Colon (tissue), 2 donors: ENCODE measurements around the gene GPC6.

Experiments used
- FAIRE-seq: peaks from 2 replicates; lab custom pipeline; 2012; peaks lifted over from hg19 to GRCh38; lab: Jason Lieb, UNC
- donor health status: control.
- donor health status: control.

GPC6 gene

DNA sequence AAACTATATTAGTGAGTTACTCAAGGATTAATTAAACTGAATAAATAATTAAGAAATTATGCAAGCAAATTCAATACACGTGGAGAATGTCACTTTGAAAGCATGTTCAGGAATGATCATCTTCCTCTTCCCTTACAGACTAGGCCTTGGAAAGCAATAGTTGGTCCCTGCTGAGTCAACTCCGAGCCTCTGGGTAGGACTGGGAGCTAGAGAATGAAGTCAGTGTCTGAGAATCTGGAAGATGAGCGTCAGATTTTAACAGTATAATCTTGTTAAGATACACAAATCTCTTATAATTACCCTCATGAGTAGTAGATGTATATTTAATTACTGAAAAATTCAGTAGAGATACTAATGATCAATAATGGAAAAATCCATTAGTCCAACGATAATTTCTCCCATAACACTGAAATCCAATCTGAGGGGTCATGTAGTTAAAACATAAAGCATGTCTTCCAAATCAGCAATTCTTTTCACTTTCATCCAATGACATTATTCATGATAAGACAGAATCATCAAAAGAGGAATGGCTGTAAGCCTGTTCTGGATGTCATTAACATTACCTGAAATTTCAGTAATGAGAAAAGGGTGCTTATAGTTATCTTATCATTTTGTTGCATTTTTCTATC is 829.9 kb downstream of the GPC6 start:
- no peak for FAIRE-seq

DNA sequence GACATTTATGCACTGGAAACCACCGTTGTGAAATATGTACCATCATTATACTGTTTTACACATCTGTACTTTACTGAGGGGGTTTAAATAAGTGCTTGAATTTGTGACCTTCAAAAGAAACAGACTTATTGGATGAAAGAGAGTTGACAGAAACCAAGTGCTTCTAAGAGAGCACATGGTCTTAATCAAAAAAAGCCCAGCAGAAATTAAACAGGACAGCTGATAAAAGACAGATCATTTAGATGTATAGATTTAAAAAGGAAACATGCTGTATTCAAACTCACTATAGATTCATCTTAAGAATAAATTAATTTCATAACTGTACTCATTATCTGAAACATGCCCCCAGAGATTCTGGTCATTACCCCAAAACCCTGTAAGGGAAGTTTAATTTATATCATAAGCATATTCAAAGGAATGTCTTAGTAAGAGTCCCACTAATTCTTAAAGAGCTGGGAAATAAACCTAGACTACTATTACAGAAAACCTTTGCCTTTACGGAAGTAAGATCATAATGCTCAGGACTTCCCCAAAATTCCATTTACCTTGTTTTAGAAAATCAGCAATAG is 831.1 kb downstream of the GPC6 start:
- no peak for FAIRE-seq

DNA sequence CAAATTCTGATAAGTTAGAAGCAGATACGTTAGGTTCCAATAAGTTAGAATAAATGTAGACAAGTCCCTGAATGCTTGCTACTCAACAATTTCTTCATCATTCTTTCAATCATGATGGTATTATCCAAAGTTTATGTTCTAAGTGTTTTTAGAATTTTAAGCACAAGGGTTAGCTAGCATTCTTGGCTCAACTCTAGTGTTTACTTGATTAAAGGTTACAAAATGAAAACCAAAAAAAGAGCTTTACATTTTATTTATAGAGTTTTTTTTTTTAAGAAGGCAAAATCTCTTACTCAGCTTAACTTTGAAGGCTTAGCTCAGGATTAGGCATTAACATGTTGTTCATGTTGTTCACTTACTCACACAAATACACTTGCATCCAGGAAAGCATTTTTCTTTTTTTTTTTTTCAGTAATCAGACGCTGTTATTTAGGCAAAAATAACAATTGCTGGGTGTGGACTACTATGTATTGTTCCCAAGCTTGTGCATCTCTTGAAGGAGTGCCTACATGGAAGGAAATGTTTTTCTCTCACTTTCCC is 832.3 kb downstream of the GPC6 start:
- FAIRE-seq, result no peak

DNA sequence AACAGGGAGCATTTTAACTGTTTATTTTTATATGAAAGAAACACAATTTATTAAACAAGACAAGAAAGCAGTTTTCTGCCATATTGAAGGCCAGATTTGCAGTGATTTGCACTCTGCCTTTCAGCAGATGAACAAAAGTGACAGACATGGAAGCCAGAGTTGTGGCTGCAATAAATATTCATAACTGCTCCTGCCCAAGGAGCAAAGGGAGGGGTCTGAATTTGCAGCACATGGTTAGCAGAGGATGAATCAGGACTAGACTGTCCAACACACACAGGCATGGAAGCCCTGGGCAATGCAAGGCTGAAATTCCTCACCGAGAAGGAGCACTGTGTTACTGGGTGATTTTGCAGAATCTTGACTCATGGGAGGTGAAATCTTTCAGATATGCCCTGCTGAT is 834.7 kb downstream of the GPC6 start:
- no peak for FAIRE-seq

DNA sequence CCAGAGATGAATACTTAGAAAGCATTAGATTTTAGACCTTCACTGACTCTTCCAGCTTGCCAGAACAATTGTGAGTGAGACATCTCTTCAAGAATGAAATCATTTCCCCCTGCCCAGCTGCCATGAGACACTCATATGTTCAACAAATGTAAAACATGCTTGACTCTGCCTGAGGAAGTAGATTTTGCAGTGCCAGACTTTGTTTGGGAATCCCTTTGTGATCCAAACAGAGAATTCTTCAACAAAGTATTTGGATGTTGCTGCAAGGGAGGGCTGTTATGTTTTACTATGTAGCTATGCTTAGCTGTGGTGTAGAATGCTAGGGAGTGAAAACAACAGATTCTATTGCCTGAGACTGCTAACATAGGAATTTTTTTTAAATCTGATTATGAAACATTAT is 836.5 kb downstream of the GPC6 start:
- no peak for FAIRE-seq

DNA sequence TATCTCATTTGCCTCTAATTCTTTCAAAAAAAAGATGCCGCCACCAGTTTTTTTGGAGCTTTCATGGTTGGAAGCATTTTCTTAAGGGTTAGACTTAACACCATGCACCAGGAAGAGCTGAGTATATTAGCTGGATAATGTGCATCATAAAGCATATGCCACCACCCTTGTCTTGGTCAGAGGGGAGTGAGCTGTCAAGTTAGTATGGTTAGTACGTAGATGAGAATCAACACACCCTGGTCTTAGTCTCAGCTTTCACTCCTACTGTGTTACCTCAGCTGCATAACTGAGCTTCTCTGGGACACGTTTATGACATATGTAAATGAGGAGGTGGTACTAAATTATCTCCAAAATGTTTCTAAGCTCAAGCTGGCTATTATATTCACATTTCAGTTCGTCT is 837.2 kb downstream of the GPC6 start:
- no peak for FAIRE-seq

DNA sequence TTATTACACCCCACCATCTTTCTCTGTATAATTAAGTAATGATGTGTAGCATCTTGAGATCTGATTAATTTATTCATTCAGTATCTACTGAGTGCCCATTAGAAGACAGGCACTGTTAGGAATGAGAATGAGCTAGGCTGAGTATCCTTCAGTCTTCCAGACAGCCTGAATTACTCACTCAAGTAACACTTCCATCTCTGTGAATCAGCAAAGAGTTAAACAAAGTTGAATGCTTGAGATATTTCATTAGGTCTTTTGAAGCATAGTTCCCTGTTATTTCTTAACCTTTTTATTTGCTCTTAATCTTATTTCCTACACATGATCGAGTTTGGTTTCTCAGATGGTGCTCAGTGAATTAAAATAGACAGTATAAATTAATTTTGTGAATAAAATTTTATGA is 839.1 kb downstream of the GPC6 start:
- FAIRE-seq, result no peak

DNA sequence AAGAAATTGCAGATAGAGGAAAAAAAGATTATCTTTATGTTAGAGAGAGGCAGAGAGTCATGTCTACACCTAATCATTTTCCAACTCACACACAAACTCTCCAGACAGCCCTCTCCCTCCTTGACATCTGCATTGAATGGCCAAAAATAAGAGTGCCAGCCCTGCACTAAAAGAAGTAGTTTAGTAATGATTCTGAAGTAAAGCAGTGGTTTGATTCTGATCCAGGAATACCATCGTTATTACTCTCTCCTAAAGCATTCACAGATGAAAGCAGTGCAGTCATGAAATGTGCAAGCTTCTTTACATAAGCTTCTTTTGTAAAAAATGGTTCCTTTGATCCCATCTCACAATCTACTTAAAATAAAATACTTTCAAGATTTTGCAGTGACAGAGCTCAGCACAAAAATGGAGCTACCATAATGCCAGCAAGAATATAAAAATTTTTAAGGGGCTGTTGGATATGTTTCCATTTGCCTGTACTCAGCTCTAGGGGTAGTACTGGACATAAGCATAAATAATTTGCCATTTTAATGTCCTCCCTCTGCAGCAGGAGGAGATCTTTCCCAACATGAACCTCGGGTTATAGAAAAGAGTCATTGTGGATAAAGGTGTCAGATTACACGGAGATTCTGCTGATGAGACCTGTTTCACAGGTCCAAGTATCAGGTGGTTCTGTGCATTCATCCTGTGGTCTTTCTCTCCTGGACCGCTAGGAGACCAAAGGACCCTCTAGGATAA is 846.6 kb downstream of the GPC6 start:
- FAIRE-seq, result no peak

DNA sequence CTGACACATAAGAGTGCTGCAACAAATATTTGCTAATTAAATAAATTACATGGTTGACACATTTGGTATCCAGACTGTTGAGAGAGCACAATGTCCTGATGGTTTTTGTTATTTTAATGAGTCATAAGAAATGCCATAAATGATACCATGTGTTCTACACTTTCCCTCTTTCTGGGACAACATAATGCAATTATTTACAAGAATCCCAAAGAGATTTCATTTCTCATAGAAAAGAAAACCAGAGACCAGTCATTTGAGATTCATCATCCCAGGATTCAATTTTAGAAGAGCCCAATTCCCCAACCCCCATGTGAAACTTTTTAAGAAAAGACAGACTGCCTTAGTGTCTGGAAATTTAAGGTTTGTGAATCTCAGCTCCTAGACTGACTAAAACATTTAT is 853.3 kb downstream of the GPC6 start:
- no peak for FAIRE-seq

DNA sequence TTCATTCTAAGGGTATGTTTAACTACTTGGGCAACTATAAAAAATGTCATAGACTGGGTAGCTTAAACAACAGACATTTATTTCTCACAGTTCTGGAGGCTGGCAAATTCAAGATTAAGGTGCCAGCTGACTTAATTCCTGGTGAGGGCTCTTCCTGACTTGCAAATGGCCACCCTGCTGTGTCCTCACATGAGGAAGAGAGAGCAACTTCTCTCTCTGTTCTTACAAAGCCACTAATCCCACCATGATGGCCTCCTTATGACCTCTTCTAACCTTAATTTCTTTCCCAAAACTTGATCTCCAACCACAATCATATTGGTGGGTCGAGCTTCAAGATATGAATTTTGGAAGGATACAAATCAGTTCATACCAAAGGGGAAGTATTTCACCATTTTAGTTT is 853.9 kb downstream of the GPC6 start:
- FAIRE-seq, result no peak

DNA sequence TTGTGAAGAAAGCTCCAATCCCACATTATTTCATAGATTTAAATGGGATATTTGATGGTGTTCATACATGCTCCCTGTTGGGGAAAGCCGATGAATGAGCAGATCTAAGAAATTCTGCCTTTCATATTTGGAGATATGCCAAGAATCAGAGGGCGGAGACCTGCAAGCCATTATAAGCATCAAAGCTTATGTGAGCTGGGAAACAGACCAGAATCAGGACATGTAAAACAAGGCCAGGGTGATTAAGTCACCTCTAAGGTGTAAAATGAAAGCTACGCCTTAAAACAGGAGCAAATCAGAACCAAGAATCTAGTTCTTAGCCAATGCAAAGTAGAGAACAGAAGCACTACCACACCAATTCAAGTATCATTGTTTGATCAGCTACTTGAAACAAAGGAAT is 860.5 kb downstream of the GPC6 start:
- no peak for FAIRE-seq

DNA sequence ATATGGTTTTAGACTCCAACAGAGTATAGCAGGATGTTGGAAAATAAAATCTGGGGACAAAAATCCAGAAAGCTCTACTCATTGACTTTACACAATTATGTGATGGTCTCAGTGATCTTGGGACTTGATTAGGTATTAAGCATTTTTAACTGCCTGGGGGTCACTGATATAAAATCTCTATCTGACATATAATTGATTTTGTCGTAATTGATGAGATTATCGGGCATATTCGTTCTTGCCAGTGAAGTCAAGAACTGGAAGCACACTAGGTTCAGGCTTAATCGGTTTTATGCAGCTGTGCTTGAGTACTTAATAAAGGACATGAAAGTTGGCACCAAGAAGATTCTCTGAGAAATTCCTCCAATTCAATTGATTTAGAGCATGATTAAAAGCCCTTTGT is 862.1 kb downstream of the GPC6 start:
- FAIRE-seq, result no peak

DNA sequence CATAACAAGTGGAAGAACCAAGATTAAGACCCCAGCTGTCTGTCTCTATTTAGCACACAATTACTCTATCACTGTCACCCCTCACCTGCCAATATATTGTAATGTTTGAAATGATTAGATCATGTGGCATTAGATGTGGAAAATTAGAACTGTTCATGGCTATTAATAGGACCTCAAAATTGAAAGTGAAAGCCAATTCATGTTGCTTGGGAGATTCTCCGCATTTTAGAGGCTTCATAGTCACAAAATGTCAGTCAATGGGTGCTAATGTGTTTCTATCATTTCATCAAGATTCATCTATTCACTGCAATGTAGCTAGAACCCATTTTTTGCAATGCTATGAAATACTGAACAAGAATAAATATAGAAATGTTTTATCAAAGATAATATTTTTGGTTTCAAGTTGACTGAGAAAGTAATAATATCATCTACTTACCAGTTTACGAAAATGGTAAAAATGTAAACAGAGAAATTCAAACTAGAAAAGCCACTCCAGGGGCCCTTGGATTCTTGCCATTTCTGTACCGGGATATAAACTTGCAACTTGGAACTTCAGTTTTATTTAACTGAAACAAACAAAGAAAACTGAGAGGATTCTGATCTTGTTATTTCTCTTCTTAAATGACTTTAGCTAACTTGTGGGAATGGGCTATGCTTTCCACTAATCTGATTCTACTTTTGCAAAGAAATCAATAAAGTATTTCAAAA is 864.3 kb downstream of the GPC6 start:
- FAIRE-seq, result no peak

DNA sequence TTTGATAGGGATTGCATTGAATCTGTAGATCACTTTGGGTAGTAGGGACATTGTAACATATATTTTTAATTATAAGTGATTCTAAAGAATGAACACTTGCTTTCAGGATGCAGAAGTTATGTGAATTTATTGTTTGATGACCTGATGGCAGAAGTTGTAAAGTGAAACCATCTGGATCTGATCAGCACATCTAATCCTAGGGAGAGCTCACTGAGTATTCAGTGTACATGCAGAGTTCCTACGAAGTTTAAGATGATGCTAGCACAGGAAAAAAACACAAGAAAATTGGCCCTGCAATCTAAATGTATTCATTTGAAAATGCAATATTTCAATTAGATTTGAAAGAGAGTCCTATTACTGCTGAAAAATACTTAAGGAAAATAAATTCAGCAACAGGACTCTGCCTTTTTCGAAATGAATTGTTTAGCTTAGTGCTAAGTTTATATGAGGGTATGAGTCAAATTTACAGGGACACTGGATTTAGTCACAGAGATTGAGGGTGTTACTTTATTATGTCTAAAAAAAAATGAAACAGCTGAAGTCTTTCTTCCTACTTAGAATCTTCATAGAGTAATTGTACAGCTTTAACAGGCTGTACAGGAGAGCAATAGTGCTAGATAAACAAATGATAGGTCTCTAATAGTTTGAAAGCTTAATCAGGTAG is 867.2 kb downstream of the GPC6 start:
- no peak for FAIRE-seq

DNA sequence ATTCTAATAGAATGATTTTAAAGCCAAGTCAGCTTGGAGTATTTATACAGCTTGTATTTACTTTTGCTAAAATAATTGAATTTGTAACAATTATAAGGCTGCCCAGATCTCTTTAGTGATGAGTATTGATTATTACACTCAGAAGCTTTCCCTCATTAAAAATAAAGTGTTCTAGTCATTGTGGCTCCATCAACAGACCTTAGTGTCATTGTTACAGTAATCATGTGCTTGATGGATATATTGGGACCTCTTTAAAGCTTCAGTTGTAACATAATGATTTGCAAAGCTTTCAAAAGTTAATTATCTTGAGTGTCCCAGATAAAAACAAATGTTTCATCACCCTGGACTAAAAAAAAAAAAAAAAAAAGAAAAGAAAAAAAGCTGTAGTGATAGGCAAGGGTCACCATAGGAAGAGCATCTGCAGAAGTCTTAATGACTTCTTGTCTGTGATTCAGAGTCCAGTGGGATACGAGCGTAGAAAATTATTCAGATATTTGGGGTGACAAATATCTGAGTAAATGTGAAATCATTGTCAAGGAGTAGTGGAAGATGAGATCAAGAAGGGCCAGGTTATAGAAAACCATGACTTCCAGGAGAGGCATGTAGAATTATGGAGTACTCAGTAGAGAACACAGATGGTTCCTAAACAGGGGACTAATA is 883.2 kb downstream of the GPC6 start:
- FAIRE-seq, result no peak

DNA sequence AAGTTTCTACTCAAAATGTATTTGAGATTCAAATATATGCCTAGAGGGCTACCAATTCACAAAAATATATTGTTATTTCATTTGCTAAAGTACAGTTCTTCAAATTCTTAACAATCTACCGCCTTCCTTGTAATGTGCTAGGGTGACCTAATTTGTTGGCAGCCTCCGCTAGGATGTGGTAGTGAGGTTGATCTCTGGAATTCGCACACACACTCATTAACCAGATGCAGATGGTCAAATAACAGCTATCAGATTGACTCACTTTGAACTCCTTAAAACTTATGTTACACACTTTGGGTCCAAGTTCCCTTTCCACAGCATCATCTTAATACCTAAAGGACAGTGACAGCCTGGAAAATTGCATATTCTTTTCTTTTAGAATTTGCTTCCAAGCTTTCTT is 885.6 kb downstream of the GPC6 start:
- FAIRE-seq, result no peak

DNA sequence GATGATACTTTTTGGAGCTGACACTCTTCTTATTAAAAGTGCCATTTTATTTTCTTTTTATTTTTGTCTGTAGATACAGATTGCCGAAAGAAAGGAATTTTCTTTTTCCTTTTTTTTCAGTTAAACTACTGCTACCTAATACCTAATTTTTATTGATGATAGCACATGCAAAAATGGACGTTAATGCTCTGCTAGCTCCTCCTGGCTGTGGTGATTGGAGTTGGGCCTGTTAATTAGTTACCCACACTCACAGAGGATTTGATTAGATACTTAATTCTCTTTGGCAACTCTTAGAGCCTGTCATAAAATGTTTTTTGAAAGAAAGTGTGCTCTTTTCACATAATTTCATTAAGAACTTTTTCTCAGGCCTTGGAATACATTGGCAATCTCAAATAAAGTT is 886.1 kb downstream of the GPC6 start:
- no peak for FAIRE-seq

DNA sequence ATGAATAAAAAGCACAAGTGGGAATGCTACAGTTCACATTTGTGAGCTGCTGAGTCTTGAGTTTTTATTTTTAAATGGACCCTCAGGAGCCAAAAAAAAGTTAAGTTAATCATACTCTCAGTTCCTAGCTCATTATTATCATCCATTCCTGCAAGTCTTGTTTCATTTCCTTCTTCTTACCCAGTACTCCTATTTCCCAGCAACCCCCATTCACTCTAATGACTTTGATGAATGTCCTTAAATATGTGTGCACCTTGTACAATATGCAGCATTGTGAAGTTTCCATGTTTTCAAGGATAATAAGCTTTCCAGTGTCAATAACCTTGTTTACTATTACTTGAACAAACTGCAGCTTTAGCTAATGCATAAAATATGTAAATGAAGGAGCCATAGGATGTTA is 886.6 kb downstream of the GPC6 start:
- FAIRE-seq, result no peak

DNA sequence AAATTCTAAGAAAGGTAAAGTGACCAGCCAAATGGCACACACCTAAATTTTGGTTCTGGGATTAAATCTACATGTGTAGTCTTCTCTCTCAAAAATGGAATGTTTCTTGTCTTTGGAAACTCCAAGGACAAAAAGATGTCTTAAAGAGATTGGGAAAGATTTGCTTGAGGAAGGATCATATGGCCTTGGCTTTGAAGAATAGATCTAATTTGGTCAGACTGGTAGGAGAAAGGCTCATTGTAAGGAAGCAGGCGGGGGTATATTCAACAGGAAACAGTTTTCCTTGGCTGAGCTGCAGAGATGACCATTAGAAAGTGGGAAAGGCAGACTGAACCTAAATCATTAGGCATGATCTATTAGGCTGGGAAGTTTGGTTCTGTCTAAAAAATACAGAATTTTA is 887.6 kb downstream of the GPC6 start:
- FAIRE-seq, result no peak

DNA sequence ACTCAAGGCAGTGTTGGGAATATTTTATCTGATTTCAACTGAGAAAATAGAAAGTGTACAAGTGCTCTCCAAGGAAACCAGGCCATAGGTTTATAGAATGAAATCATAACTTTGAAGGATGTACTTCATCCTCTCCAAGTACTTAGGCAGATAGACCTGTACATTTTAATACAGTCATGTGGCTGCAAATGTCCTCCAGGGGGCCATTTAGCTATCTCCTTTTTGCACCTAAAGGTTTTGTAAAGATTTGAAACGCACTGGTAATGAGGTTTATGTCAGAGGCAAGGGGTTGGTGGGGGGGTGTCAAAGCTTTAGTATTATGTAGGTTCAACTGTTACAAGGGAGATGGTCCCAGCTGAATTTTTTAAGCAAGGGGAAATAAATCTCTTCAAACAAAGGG is 888.4 kb downstream of the GPC6 start:
- no peak for FAIRE-seq

DNA sequence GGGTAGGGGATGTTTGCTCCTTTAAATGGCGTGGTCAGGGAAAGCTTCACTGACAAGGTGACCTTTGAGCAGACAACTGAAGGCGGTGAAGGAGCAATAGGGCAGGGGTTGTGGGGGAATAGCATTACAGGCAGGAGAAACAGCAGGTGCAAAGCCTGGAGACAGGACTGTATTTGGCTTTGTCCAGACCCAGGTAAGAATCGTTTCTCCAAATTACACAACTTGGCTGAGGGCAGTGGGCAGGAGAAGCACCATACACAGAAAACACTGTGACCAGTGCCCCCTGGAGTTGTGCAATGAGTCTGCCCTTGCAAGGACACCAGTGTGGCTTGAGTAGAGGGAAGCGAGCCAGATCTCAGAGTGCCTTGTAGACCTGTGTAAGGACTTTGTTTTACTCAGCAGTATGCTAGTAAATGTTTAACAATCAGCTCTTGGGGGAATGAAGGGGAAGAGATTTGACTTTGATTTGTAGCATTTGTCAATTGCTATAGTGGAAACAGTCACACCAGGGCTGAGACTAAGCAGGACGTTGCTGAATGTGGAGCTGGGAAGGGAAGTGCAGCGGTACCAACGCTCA is 892.8 kb downstream of the GPC6 start:
- no peak for FAIRE-seq

DNA sequence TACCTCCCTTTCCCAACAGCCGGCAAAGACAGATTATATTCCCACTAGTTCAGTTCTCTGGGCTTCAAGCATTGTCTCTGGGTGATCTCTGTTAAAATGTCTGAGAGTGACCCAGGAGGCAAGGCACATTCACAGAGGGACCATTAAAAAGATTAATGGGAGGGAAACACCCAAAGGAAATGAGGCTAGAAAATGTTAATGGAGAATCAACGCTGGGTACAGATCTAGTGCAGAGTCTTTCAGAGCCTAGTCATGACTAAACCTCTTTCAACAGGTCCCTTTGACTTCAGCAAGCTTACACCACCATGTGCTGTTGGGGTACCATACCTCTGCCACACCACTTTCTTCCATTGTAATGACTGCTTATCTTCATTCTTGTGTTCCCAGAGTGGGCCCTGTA is 894.3 kb downstream of the GPC6 start:
- no peak for FAIRE-seq
